Measurements from ENCODE around the gene EFCAB10. TPM values are rescaled to one million over a fixed set of nuclear protein-coding genes. Genes with fewer than 3 reads are reported as not detected.
A peak's percentile ranks its signal among the peaks of the same experiment; 100 is the strongest.
"Not testable (repeated sequence)": the region's sequence is repeated elsewhere in the genome, so short reads cannot be mapped to it uniquely, and the experiment has no call there.

Gene EFCAB10
- total RNA-seq, 4 donors from 2014 or later: not detected

- no peak for TF ChIP-seq CTCF (IDR thresholded peaks at IDR 0.05)
- DNase-seq (ENCODE audit: low spot score): peak; percentile 62
- ATAC-seq (ENCODE audit: low FRiP score): peak; percentile 99
These were observed 49.3 kb downstream of the EFCAB10 start, which contains the start of gene RINT1 for GRCh38 chr7:105531792-105532671. RINT1 (plus strand) TSS chr7:105532201; CDS start chr7:105532316, 115 bp downstream.

- no peak for ATAC-seq (ENCODE audit: low FRiP score)
These were observed 50.7 kb downstream of the EFCAB10 start for GRCh38 chr7:105530546-105530945.

GRCh38 chr7:105530126-105530525, 51.2 kb downstream of the EFCAB10 start:
- ATAC-seq (ENCODE audit: low FRiP score) (no peak), DNase-seq (ENCODE audit: low spot score) (no peak)
- no peak for TF ChIP-seq CTCF (IDR thresholded peaks at IDR 0.05)

More at GRCh38 chr7:105530546-105530945, 50.7 kb downstream of the EFCAB10 start:
- no peak for DNase-seq (ENCODE audit: low spot score)
- TF ChIP-seq CTCF (IDR thresholded peaks at IDR 0.05): no peak

GRCh38 chr7:105527737-105528136, 53.6 kb downstream of the EFCAB10 start:
- not testable (repeated sequence) for DNase-seq (ENCODE audit: low spot score); ATAC-seq (ENCODE audit: low FRiP score)

- no peak for ATAC-seq (ENCODE audit: low FRiP score)
- no peak for TF ChIP-seq CTCF (IDR thresholded peaks at IDR 0.05)
- DNase-seq (ENCODE audit: low spot score): no peak
These were observed 56.5 kb downstream of the EFCAB10 start for GRCh38 chr7:105524840-105525239.

GRCh38 chr7:105524423-105524822, 56.9 kb downstream of the EFCAB10 start:
- DNase-seq (ENCODE audit: low spot score): not testable (repeated sequence)

GRCh38 chr7:105521717-105522463, 59.4 kb downstream of the EFCAB10 start, which contains the start of gene PUS7:
PUS7 (minus strand) TSS chr7:105522271; CDS start chr7:105508512, 13,759 bp downstream.
- ATAC-seq (ENCODE audit: low FRiP score): peak; percentile 96
- DNase-seq (ENCODE audit: low spot score): peak; percentile 47
- no peak for TF ChIP-seq CTCF (IDR thresholded peaks at IDR 0.05)

More at GRCh38 chr7:105524423-105524822, 56.9 kb downstream of the EFCAB10 start:
- not testable (repeated sequence) for ATAC-seq (ENCODE audit: low FRiP score)
